ENCODE data around the gene MPND.

The MPND gene

DNA sequence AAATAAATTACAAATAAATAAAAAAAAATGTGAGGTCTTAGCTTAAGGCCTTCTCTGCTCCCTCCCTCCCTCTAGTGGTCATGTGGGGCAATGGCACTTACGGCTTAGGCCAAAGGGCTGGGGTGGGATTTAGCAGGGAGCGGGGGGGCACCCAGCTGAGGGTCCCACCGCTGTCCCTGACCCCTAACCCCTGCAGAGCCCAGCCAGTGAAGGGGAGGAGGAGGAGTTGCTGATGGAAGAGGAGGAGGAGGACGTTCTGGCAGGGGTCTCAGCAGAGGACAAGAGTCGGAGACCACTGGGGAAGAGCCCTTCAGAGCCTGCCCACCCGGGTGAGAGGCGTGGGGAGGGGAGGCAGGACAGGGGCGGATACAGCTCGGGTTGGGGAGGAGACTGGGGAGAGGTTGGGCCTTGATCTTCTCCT, 9.3 kb downstream of the MPND start:
- H3K9ac ChIP-seq, result no peak overlapping the region
- no peaks in the 10 kb centered on the region for H3K79me2 ChIP-seq
- no peaks in the 10 kb centered on the region for H3K27me3 ChIP-seq (ENCODE audit: control insufficient read depth, insufficient read depth, low read length)
- no peaks in the 10 kb centered on the region for H3K9me3 ChIP-seq (ENCODE audit: control insufficient read depth, low read length)
- no peak overlapping the region for H3K4me3 ChIP-seq (ENCODE audit: low read depth, low read length)
- H3K36me3 ChIP-seq (ENCODE audit: control insufficient read depth, insufficient read depth, low read length), result no peaks in the 10 kb centered on the region
- H3K4me1 ChIP-seq, result peaks cover 5% of the 10 kb centered on the region
- H3K27ac ChIP-seq, result no peak overlapping the region
- TF ChIP-seq, protein P1, sequence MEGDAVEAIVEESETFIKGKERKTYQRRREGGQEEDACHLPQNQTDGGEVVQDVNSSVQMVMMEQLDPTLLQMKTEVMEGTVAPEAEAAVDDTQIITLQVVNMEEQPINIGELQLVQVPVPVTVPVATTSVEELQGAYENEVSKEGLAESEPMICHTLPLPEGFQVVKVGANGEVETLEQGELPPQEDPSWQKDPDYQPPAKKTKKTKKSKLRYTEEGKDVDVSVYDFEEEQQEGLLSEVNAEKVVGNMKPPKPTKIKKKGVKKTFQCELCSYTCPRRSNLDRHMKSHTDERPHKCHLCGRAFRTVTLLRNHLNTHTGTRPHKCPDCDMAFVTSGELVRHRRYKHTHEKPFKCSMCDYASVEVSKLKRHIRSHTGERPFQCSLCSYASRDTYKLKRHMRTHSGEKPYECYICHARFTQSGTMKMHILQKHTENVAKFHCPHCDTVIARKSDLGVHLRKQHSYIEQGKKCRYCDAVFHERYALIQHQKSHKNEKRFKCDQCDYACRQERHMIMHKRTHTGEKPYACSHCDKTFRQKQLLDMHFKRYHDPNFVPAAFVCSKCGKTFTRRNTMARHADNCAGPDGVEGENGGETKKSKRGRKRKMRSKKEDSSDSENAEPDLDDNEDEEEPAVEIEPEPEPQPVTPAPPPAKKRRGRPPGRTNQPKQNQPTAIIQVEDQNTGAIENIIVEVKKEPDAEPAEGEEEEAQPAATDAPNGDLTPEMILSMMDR (IDR thresholded peaks at IDR 0.05), result peak; percentile 89
- H3K4me2 ChIP-seq (ENCODE audit: low read length), result no peak overlapping the region
- H2AFZ ChIP-seq, result no peak overlapping the region

DNA sequence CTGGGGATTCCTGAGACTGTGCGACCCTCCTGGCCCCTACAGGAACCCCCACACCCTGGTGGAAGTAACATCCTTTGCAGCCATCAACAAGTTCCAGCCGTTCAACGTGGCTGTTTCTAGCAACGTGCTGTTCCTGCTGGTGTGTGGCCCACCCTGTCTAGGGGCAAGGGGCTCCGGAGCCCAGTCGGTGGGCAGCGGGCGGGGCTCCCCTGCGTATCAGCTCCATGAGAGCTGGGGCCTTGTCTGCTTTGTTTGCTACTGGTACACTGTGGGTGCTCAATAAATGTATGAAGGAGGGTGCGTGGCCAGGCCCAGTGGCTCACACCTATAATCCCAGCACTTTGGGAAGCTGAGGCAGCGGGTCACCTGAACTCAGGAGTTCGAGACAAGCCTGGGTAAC, 10.9 kb downstream of the MPND start:
- Histone ChIP-seq H3K27me3 (ENCODE audit: control insufficient read depth, insufficient read depth, low read length) (no peaks in the 10 kb centered on the region), H3K27ac (no peak overlapping the region), H3K79me2 (no peaks in the 10 kb centered on the region), H3K9ac (no peak overlapping the region), H3K4me3 (ENCODE audit: low read depth, low read length) (no peak overlapping the region), H3K4me1 (peaks cover 5% of the 10 kb centered on the region), H2AFZ (no peak overlapping the region), H3K36me3 (ENCODE audit: control insufficient read depth, insufficient read depth, low read length) (no peaks in the 10 kb centered on the region), H3K9me3 (ENCODE audit: control insufficient read depth, low read length) (no peaks in the 10 kb centered on the region), H3K4me2 (ENCODE audit: low read length) (no peak overlapping the region)
- TF ChIP-seq, protein P1 (IDR thresholded peaks at IDR 0.05), result no peak

DNA sequence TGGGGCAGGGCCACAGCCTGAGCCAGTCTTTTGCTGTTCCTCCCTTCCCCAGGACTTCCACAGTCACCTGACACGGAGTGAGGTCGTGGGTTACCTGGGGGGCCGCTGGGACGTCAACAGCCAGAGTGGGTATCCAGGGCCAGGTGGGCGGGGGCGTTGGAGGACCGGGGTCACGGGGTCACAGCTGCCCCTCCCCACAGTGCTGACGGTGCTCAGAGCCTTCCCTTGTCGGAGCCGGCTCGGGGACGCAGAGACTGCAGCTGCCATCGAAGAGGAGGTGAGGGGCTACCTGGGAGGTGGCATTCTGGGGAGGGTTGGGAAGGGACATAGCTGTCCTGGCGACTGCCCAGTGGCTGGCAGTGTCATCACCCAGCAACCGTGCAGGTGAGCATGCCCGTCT, 11.5 kb downstream of the MPND start:
- no peak overlapping the region for H3K9ac ChIP-seq
- H3K79me2 ChIP-seq, result no peaks in the 10 kb centered on the region
- H3K27me3 ChIP-seq (ENCODE audit: control insufficient read depth, insufficient read depth, low read length), result no peaks in the 10 kb centered on the region
- peaks cover 5% of the 10 kb centered on the region for H3K4me1 ChIP-seq
- no peaks in the 10 kb centered on the region for H3K9me3 ChIP-seq (ENCODE audit: control insufficient read depth, low read length)
- H3K27ac ChIP-seq, result no peak overlapping the region
- TF ChIP-seq, protein P1 (IDR thresholded peaks at IDR 0.05), result no peak
- H2AFZ ChIP-seq, result no peak overlapping the region
- no peaks in the 10 kb centered on the region for H3K36me3 ChIP-seq (ENCODE audit: control insufficient read depth, insufficient read depth, low read length)
- no peak overlapping the region for H3K4me2 ChIP-seq (ENCODE audit: low read length)
- H3K4me3 ChIP-seq (ENCODE audit: low read depth, low read length), result no peak overlapping the region

DNA sequence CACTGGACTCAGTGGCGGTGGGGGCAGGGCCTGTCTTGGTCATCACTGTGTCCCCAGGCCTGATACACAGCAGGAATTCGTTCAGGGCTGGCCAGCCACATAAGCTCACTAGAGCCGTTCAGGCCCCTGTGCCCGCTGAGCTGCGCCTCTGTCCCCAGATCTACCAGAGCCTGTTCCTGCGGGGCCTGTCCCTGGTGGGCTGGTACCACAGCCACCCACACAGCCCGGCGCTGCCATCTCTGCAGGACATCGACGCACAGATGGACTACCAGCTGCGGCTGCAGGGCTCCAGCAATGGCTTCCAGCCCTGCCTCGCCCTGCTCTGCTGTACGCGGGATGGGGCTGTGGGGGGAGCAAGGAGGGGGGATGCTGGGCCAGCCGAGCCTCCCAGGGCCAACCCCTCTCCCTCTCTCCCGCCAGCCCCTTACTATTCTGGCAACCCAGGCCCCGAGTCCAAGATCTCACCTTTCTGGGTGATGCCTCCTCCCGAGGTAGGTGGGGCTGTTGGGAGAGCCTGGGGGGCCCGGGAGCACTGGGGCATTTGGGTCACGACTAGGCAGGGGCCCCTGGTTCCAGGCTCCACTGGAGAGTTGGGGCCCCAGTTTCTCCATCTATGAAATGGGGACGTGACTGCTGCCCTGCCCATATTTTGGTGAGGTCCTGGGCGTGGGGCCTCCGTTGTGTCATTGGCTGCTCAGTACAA, 13.9 kb downstream of the MPND start:
- TF ChIP-seq, protein P1 (IDR thresholded peaks at IDR 0.05), result no peak
- no peaks in the 10 kb centered on the region for H3K9me3 ChIP-seq (ENCODE audit: control insufficient read depth, low read length)
- no peaks in the 10 kb centered on the region for H3K36me3 ChIP-seq (ENCODE audit: control insufficient read depth, insufficient read depth, low read length)
- no peaks in the 10 kb centered on the region for H3K27me3 ChIP-seq (ENCODE audit: control insufficient read depth, insufficient read depth, low read length)
- H3K4me3 ChIP-seq (ENCODE audit: low read depth, low read length), result no peak overlapping the region
- no peak overlapping the region for H3K27ac ChIP-seq
- no peak overlapping the region for H3K4me2 ChIP-seq (ENCODE audit: low read length)
- no peak overlapping the region for H3K9ac ChIP-seq
- no peaks in the 10 kb centered on the region for H3K79me2 ChIP-seq
- H2AFZ ChIP-seq, result no peak overlapping the region
- peaks cover 3% of the 10 kb centered on the region for H3K4me1 ChIP-seq

DNA sequence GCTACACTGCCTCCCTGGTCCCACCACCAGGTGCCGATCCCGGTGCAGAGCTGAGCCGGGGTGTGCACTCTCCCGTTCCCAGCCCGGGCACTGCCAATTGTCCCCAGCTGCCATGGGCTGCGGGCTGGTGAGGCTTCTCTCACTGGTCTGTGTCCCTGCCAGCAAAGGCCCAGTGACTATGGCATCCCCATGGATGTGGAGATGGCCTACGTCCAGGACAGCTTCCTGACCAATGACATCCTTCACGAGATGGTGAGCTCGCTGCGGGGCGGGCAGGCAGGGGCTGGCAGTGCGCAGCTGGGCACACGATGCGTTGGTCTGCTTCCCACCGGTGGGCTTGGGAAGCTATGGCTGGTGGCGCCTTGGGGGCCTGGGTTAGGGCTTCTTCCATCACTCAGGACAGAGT, 14.6 kb downstream of the MPND start:
- H3K4me1 ChIP-seq, result peaks cover 2% of the 10 kb centered on the region
- H3K36me3 ChIP-seq (ENCODE audit: control insufficient read depth, insufficient read depth, low read length), result no peaks in the 10 kb centered on the region
- H3K9ac ChIP-seq, result no peak overlapping the region
- H3K4me3 ChIP-seq (ENCODE audit: low read depth, low read length), result no peak overlapping the region
- H3K27ac ChIP-seq, result no peak overlapping the region
- no peak overlapping the region for H2AFZ ChIP-seq
- H3K79me2 ChIP-seq, result no peaks in the 10 kb centered on the region
- TF ChIP-seq, protein P1 (IDR thresholded peaks at IDR 0.05), result no peak
- no peaks in the 10 kb centered on the region for H3K9me3 ChIP-seq (ENCODE audit: control insufficient read depth, low read length)
- H3K4me2 ChIP-seq (ENCODE audit: low read length), result no peak overlapping the region
- H3K27me3 ChIP-seq (ENCODE audit: control insufficient read depth, insufficient read depth, low read length), result no peaks in the 10 kb centered on the region
